Mucosa of gallbladder (tissue), 1 donor: ENCODE data around the gene ADCY3. TPM values are rescaled to one million over a fixed set of nuclear protein-coding genes. Genes with fewer than 3 reads are reported as not detected.
"Not testable (repeated sequence)": the region's sequence is repeated elsewhere in the genome, so short reads cannot be mapped to it uniquely, and the experiment has no call there.

Source experiments
- DNase-seq: peaks from one replicate; pipeline ENCODE4 v3.0.0-alpha.2; 2020; ENCODE audit warnings: low spot score
- total RNA-seq: library from RNA; stranded (reverse); gene quantifications from one replicate; pipeline ENCODE4 v1.2.1, GENCODE V29; 2021
- donor health status: DM: no; HTN: no; CAD: no.

The ADCY3 gene
- total RNA-seq, 1 donor from 2014 or later, result 30.1 TPM

DNA sequence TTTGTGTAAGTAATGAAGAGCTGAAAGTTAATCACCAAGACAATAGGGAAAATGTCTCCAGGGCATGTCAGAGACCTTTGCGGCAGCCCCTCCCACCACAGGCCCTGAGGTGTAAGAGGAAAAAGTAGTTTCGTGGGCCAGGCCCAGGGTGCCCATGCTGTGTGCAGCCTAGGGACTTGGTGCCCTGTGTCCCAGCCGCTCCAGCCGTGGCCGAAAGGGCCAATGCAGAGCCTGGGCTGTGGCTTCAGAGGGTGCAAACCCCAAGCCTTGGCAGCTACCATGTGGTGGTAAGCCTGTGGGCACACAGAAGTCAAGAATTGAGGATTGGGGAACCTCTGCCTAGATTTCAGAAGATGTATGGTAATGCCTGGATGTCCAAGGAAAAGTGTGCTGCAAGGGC, 74.3 kb downstream of the ADCY3 start:
- no peak for DNase-seq

DNA sequence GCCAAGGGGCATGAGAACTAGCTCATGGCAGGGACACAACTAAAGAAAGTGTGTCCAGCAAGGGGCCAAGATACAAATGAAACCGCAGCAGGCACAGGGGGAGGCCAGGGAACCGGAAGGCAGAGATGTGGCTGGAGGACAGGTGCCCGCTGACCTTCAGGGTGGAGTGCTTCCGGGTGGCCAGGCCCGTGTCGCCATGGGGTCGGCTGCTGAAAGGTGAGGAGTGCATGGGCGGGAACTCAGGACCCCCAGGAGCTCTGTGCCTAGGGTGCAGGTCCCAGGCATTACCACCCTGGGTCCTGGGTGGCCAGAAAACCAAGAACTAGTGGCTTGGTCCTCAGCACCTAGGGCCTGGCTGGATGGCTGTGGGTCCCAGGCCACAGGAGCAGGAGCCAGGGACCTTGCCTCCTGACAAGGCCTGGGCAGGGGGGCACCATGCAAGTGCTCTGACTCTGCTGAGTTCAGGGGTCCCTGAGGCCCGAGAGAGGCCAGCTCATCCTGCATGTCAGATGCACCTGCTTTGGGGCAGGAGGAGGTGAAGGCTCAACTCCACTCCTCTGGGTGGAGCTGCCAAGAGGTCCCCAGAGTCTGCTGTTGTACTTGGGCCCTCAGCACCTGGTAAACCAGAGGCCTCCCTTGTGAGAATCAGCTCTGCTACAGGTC, 75.9 kb downstream of the ADCY3 start:
- no peak for DNase-seq

DNA sequence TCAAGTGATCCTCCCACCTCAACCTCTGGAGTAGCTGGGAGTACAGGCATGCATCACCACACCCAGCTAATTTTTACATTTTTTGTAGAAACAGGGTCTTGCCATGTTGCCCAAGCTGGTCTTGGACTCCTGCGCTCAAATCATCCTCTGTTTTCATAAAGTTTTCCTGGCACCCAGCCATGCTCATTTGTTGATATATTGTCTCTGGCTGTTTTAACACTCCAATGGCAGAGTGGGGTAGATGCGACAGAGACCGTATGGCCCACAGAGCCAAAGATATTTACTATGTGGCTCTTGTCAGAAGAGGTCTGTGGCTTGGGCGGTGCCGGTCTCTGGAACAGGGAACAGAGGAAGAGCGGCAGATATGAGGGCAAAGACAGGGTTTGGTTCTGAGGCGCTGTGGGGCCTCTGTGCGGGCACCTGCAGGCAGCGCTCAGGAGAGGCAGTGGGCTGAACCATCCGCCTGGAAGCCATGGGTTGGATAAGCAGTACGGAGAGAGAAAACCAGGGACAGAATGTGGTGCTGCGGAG, 76.6 kb downstream of the ADCY3 start:
- no peak for DNase-seq

DNA sequence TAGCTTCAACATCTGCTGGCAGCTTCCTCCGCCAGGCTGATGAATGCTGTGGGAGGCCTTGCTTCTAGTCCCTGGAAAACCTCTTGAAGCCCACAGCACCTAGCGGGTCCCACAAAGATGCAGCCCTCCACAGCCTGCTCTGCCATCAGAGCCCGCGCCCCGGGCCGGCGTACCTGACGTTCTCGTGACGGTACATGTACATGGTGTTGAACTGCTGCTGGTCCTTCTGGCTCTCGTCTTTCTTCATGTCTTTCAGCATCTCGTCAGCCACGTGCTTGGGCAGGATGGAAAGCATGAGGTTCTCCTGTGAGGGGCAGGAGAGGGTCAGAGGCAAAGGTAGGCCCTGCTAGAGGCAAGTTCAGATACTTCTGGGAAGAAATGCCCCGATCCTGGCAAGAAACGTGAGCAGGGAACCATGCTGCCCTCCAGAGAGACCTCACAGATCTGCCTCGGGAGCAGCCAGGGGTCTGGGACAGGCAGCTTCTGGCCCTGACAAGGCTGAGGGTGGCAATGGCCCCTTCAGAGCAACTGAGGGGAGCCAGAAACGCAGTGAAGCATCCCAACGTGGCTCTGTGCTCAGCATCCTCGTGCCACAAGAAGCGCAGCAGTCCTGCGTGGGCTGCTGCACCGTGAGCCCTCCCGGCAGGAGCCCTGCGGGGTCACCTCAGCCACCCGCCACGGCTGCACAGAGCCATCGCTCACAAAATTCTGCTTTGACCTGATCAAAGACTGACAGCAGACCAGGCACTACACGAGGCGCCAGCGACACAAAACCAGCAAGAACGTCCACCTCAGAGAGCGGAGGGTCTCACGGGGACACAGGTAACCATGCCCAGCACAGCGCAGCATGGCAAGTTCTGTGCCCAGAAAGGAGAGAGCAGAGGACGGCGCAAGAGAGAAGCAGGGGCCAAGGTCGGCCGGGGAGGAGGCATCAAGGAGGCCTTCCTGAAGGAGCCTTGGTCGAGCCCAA, 77.7 kb downstream of the ADCY3 start:
- no peak for DNase-seq

DNA sequence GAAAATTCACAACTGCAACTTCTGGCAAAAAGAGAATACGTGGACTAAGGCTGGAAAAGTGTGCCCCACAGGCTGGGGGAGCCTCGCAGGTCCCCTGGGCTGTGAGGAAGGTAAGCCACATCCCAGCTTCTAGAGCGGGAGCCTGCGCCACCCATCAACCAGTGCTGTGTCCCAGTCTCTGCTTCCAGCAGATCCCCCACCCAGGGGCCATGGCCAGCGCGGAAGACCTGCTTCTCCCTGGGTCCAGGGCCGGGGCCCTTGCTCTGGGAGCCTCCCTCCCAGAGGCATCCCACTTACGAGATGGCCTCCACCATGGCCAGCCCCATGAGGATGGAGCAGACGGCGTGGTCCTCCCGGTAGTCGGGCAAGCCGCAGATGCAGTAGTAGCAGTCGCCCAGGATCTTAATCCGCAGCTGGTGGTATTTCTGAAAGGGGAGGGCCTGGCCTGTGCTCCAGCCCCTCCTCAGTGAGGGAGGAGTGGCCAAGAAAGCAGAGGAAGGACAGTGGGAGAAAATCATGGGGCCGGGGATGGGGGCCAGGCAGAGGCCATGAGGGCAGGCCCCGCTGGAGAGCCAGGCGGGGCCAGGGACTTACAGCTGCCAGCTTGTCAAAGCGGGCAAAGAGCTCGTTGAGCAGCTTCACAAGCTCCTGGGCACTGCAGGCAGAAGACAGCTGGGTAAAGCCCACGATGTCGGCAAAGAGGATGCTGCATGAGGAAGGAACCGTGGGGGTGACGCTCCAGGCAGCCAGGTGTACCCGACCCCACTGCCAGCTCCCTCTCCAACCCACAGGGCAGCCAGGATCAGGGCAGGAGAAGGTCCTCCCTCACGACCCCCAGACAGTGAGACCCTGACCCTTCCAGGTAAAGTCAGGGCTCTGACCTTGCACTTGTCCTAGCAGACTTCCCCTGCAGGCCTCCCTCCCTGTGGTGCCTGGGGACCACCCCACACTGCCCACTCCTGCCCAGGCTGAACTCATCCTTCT, 78.8 kb downstream of the ADCY3 start:
- no peak for DNase-seq

DNA sequence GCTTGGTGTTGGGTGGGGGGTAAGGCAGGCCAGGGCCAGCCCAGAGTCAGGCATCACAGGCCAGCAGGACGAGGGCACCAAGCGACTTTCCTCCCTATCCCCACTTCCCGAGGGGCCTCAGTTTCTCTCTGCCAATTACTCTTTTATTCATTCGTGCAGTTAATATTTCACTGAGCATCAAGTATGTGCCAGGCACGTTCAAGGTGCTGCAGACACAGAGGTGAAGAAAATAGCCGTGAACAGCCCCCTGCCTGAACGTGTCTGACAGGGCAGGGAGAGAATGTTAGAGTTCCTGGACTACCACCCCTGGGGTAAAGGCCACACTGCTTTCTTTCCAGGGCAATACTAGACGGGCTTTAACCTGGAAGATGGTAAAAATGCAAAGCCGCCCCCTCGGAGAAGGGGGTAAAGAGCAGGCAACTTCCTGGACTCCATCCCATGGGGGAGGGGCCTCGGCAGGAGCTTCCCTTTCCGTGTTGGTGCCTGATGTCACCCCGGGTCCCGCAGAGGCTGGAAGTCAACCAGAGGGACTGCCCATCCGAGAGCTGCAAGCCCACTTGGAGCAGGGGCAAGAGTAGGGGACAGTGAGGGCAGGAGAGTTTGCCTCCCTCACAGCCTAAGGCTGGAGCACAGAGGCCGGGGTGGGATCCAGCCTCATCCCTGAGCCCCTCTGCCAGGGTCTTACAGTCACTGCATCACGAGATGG, 79.7 kb downstream of the ADCY3 start:
- no peak for DNase-seq

DNA sequence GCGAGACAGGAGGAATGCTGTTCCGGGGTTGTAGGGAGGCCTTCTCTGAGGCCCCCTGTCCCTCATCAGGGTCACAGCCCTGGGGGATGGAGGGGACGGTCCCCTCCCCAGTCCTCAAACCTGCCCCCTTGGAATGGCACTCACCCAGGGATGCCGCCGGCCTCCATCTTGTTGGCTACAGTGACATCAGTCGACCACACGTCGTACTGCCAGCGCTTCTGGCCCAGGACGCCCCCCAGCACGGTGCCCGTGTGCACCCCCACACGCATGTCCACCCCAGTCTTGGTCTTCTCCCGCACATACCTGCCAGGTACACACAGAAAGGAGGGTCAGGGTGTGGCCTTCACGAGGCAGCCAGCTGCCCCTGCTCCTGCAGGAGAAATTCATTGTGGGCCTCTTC, 80.3 kb downstream of the ADCY3 start:
- no peak for DNase-seq

DNA sequence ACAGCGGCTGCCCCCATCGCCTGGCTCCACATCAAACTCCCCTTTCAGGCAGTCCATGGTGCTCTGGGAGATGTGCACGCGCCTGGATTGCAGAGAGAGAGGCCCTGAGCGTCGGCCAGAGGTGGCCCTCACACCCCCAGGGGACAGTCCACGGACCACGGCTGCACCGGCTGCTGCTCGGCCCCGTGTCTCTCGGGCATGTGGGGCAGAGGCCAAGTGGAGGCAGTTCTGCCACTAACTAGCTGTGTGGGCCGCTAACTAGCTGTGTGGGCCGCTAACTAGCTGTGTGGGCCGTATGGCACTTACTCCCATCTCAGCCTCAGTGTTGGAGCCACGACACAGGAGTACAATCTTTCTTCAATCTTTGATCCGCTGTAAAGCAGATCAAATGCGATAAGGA, 81.5 kb downstream of the ADCY3 start:
- DNase-seq, result no peak

DNA sequence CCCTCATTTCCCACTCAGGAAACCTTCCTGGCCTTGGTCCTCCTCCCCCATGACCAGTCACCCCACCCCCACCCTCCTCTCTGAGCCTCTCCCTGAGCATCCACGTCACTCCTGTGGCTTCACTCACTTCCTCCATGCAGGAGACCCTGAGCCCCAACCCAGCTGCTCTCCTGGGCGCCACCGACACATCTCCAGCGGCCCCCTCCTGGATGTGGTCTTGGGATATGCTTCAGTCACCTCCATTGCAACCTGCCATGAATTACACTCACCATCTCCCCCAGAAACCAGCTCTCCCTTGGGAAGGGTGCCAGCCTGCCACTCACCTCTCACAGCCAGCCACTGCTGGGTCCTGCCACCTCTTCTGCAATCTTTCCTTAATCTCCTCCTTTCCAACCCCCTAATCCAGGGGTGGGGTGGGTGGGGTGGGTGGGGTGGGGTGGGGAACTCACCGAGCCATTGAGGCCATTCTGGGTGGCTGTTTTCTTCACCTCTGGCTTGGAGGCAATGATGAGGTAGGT, 82.0 kb downstream of the ADCY3 start:
- no peak for DNase-seq

DNA sequence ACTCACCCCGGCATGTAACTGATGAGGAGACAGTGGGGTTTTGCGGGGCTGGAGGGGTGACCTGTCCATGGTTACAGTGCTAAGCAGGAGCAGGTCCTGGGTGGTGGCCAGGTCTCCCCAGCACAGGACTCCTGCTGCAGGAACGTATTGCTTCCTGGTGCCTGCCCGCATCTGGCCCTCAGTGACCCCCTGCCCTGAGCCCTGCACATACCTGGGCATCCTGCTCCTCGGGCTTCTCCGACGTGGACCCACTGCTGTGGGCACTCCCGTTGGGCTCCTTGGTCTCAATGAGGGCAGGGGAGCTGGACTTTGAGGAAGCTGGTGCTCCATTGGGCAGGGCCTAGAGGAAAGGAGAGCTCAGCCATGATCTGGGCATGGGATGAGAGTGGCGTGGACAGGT, 83.3 kb downstream of the ADCY3 start:
- no peak for DNase-seq

DNA sequence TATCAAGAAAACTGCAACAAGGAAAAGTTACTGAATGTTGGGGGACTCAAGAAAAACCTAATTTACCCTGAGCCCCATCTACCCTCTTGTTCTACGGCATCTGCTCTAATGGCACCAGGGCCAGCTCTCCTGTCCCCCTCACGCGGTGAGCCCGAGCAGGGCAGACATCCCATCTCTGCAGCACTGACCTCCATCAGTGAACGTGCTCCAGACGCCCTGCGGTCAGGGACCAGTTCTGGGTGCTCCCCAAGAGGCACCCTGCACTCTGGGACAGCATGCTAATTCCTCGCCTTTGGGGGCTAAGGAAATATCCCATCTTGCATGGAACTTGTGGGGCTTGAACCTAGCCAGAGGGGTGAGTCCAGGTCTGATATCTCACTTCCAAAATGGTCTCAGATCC, 83.8 kb downstream of the ADCY3 start:
- DNase-seq, result no peak

DNA sequence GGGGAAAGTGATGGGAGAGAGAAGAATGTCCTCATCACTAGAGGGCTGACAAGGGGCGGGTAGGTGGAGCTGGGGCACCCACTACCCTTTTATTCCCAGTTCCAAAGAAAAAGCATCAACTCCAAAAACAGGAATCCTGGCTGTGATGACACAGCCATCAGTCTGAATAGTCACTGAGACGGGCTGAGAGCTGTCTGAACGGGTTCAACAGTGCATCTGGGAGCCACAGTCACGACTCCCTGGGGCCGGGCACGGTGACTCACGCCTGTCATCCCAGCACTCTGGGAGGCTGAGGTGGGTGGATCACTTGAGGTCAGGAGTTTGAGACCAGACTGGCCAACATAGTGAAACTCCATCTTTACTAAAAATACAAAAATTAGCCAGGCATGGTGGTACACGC, 84.6 kb downstream of the ADCY3 start:
- DNase-seq, result not testable (repeated sequence)

DNA sequence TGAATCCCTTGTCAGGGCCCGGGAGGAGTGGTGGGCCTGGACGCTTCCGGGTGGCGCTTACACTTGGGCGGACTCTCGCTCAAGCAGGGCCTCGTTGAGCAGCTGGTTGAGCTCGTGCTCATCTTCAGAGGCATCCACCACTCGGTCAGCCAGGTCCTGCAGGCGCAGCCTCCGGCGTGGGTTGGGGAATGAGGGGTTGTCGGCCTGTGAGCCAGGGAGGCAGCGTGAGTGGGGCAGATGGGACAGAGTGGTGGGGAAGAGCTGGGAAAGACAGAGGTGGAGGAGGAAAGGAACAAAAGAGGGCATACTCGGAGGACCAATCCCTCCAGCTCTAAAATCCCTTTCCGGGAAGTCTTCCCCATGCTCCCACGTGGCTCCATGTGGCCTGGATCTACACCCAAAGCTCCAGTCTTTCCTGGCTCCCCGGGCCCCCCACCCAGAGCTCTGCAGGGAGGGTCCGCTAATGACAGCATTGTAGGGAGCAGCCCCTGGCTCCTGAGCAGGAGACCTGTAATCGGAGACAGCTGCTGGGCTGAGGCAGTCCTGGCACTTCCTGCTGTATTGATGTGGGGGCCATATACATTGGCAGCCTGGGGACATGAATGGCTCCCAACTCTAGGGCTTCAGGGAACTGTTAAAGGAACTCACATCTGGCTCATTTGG, 85.2 kb downstream of the ADCY3 start:
- no peak for DNase-seq

DNA sequence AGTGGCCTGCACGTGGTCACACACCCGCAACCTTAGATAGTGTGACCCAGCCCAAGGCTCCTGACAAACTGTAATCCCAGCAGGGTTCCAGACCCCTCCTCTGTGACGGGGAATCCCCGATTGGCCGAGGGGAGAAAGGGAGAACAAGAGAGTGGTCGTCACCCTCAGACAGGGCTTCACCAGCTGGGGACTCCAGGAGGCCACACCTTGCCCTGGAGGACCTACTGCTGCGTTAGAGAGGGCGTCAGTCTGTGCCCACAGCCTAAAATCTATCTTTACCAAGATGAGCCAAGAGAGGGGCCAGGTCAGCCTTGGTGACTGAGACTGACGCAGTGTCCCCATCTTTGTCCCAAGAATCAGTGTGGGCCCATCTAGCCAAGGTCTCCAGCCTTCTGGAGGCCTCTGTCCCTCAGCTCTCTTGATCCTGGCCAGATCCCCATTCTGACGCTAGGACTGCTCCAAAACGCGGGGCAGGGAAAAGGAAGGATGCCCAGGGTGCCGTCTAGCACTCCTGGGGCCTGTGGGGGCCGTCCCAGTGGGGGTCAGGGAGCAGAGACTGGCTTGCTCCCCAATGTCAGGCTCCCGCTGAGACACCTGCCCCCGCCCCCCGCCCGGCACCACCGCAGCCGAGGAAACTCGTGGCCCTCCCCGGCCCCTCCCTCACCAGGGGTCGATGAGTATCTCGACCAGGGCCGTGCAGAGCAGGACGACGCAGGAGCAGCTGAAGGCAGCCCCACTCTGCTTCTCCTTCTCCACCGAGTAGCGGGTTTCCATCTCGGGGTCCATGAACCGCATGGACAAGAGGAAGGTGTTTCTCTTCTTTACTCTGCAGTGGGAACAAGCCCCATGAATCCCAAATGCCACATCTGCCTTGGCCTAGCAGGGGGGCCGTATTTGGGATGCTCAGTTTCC, 86.0 kb downstream of the ADCY3 start:
- DNase-seq, result no peak

DNA sequence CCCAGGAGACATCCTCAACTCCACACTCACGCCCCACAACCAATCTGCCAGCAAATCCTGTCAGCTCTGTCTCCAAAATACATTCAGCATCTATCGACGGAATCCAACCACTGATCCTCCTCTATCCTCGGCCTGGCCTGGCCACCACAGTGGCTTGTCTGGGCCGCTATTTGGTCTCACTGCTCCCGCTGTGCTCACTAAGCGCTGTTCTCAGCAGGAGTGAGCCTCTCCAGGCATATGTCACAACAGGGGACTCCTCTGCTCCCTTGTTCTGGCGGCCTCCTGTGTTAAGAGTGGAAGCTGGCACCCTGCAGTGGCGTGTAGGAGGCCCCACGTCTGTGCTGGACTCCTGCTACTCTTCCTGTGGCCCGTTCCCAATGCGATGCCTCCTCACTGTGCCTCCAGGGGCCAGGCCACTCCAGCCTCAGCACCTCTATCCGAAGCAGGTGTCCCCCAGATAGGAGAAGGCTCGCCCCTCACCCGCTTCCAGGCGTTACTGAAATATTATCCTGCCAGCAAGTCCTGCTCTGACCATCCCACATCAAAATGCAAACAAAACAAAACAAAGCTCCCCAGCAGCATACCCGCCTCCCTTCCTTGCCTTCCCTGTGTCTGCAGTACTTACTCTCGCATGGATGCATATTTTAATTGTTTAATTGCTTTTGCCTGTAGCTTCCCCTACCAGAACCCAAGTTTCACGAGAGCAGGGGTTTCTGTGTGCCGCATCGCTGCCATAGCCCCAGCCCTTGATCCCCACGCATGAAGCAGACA, 86.9 kb downstream of the ADCY3 start:
- no peak for DNase-seq

DNA sequence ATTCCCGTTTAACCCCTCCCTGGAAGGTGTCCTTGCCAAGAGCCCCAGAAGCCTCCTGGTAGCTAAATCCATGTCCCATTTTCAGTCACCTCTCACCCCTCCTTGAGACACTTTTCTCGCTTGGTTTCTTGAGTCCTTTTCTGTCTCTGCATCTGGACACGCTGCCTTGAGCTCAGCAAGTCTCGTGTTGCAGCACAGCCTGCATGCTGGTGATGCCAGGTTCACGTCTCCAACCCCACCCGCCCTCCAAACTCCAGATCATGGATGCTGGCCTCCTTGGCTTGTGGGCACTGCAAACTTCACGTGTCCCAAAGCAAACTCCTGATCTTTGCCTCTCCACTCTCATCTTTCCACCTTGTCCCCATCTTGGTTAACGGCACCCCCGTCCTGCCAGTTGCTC, 87.5 kb downstream of the ADCY3 start:
- no peak for DNase-seq

DNA sequence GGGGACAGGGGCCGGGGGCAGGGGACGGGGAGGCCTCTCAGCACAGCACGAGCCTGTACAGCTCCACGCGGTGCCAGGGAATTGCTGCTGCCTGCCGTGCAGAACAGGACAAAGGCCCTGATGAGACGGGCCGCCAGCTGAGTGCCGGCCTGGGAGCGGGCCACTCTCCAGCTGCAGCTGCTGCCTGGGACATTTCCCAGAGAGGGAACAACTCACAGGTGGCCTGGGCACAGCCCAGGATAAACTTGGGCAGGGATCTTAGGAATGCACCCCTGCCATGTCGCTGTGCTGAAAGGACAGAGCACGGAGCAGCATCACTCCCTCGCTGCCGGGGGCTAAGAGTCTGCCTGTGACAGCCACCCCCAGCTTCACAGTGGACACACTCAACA, 88.0 kb downstream of the ADCY3 start:
- no peak for DNase-seq
